Suprapubic skin (tissue), 4 donors: Measurements from ENCODE around the gene AMER3. TPM values are rescaled to one million over a fixed set of nuclear protein-coding genes. Genes with fewer than 3 reads are reported as not detected.
"Not testable (repeated sequence)": the region's sequence is repeated elsewhere in the genome, so short reads cannot be mapped to it uniquely, and the experiment has no call there.

Source experiments
- DNase-seq, 2 donors: peaks; one replicate each; pipeline ENCODE4 v3.0.0-alpha.2; 2019; ENCODE audit warnings: low spot score in 2 of 2
- H3K27ac ChIP-seq: fragments of 200-600 bp; sonication (generic); one replicate; pipeline ENCODE4 v1.5.1; 2019
- H3K27me3 ChIP-seq: fragments of 200-600 bp; sonication (generic); one replicate; pipeline ENCODE4 v1.5.1; 2019
- H3K36me3 ChIP-seq: fragments of 200-600 bp; sonication (generic); one replicate; pipeline ENCODE4 v1.5.1; 2019
- H3K4me1 ChIP-seq: fragments of 200-600 bp; sonication (generic); one replicate; pipeline ENCODE4 v1.5.1; 2019
- H3K4me3 ChIP-seq: fragments of 200-600 bp; sonication (generic); one replicate; pipeline ENCODE4 v1.5.1; 2019; ENCODE audit warnings: mild to moderate bottlenecking
- H3K9me3 ChIP-seq: fragments of 200-600 bp; sonication (generic); one replicate; pipeline ENCODE4 v1.5.1; 2019
- CTCF ChIP-seq, 2 donors: fragments of 200-600 bp in 1 of 2; fragments of 450-650 bp in 1 of 2; sonication (generic) in 1 of 2; IDR thresholded peaks; one replicate each; pipeline ENCODE4 v1.5.1; 2016 to 2019; ENCODE audit warnings: antibody characterized with exemption in 2 of 2, mild to moderate bottlenecking in 1 of 2, moderate library complexity in 1 of 2
- EP300 ChIP-seq: sonication (generic); formaldehyde crosslinking; IDR thresholded peaks from one replicate; pipeline ENCODE4 v1.6.1; 2017; ENCODE audit warnings: antibody characterized with exemption
- POLR2A ChIP-seq, 2 donors: fragments of 450-650 bp; IDR thresholded peaks; one replicate each; pipeline ENCODE4 v1.6.1; 2017; ENCODE audit warnings: antibody characterized with exemption in 2 of 2, mild to moderate bottlenecking in 2 of 2, moderate library complexity in 2 of 2
- POLR2AphosphoS5 ChIP-seq, 3 donors: sonication (generic); formaldehyde crosslinking; IDR thresholded peaks; one replicate each; pipeline ENCODE4 v1.6.1; 2017; ENCODE audit warnings: antibody characterized with exemption in 3 of 3
- WGBS: methylation state at CpG from one replicate; pipeline ENCODE4 v1.1.5; 2018; 5-methylcytosine and 5-hydroxymethylcytosine counted together
- total RNA-seq, 4 donors: library from RNA; depleted of rRNA; stranded (reverse); fragments of >200 nt; gene quantifications; one replicate each; pipeline ENCODE4 v1.1.0, GENCODE V29; 2016

Gene AMER3
- not detected for total RNA-seq

- H3K4me1 ChIP-seq, result peaks cover 5% of the 10 kb centered on the region
- H3K36me3 ChIP-seq, result no peaks in the 10 kb centered on the region
- H3K9me3 ChIP-seq, result no peaks in the 10 kb centered on the region
- H3K27ac ChIP-seq, result no peak within 1 kb of the TSS
- H3K27me3 ChIP-seq, result peaks cover 65% of the 10 kb centered on the region
- WGBS, result 3% methylated on average over 23 of the region's 43 CpGs
- H3K4me3 ChIP-seq, result peak within 1 kb of the TSS; percentile 47
- DNase-seq, result no peak
- no peak for TF ChIP-seq EP300
Measured at GRCh38 chr2:130755256-130756052, at the start of gene AMER3. Gene AMER3, plus strand, starts transcription at chr2:130755540. Its CDS starts 6,533 bp downstream, at chr2:130762073.

- not testable (repeated sequence) for H3K27ac ChIP-seq, H3K9me3 ChIP-seq, DNase-seq, H3K36me3 ChIP-seq, H3K27me3 ChIP-seq, H3K4me3 ChIP-seq, H3K4me1 ChIP-seq
- no CpG with 5 or more reads among the region's 2 CpGs for WGBS
Measured at GRCh38 chr2:130714795-130715194, 40.5 kb upstream of the AMER3 start.

GRCh38 chr2:130720036-130720435 lies 35.3 kb upstream of the AMER3 start:
- 72% methylated on average over 2 of the region's 8 CpGs for WGBS
- Histone ChIP-seq H3K36me3 (no peaks in the 10 kb centered on the region), H3K27ac (no peak overlapping the region), H3K9me3 (no peaks in the 10 kb centered on the region), H3K4me3 (no peak overlapping the region), H3K4me1 (no peaks in the 10 kb centered on the region), H3K27me3 (peaks cover 5% of the 10 kb centered on the region)
- no peak for DNase-seq
- TF ChIP-seq EP300 (no peak), POLR2A (IDR thresholded peaks at IDR 0.05) (no peak), CTCF (IDR thresholded peaks at IDR 0.05) (no peak), POLR2AphosphoS5 (IDR thresholded peaks at IDR 0.05) (no peak)

GRCh38 chr2:130720528-130720927 lies 34.8 kb upstream of the AMER3 start:
- H3K36me3 ChIP-seq, result no peaks in the 10 kb centered on the region
- H3K4me3 ChIP-seq, result no peak overlapping the region
- H3K27ac ChIP-seq, result no peak overlapping the region
- no peaks in the 10 kb centered on the region for H3K4me1 ChIP-seq
- TF ChIP-seq EP300 (no peak), POLR2A (IDR thresholded peaks at IDR 0.05) (no peak), CTCF (IDR thresholded peaks at IDR 0.05) (no peak), POLR2AphosphoS5 (IDR thresholded peaks at IDR 0.05) (no peak)
- H3K27me3 ChIP-seq, result peaks cover 8% of the 10 kb centered on the region
- 64% methylated on average over 3 of the region's 3 CpGs for WGBS
- no peak for DNase-seq
- no peaks in the 10 kb centered on the region for H3K9me3 ChIP-seq

- Histone ChIP-seq H3K27ac (no peak overlapping the region), H3K36me3 (no peaks in the 10 kb centered on the region), H3K9me3 (no peaks in the 10 kb centered on the region), H3K4me1 (peaks cover 20% of the 10 kb centered on the region), H3K4me3 (no peak overlapping the region), H3K27me3 (peaks cover 18% of the 10 kb centered on the region)
- WGBS, result 93% methylated on average over 2 of the region's 2 CpGs
- DNase-seq, result no peak
- no peak for TF ChIP-seq POLR2A (IDR thresholded peaks at IDR 0.05)
- no peak for TF ChIP-seq POLR2AphosphoS5 (IDR thresholded peaks at IDR 0.05)
- TF ChIP-seq CTCF (IDR thresholded peaks at IDR 0.05), result no peak
- TF ChIP-seq EP300, result no peak
Measured at GRCh38 chr2:130724455-130724854, 30.9 kb upstream of the AMER3 start.

- WGBS, result 18% methylated on average over 14 of the region's 20 CpGs
Measured at GRCh38 chr2:130726614-130727180, 28.6 kb upstream of the AMER3 start.

More at GRCh38 chr2:130726614-130727180, 28.6 kb upstream of the AMER3 start:
- Histone ChIP-seq H3K4me3 (peak overlapping the region; percentile 47), H3K27me3 (peaks cover 13% of the 10 kb centered on the region), H3K36me3 (no peaks in the 10 kb centered on the region), H3K4me1 (peaks cover 20% of the 10 kb centered on the region), H3K9me3 (no peaks in the 10 kb centered on the region), H3K27ac (no peak overlapping the region)
- TF ChIP-seq POLR2A (IDR thresholded peaks at IDR 0.05) (no peak), EP300 (no peak)
- no peak for DNase-seq
